CD4-positive, alpha-beta T cell (primary cell): Measurements from ENCODE around the gene LAMTOR4. TPM values are rescaled to one million over a fixed set of nuclear protein-coding genes. Genes with fewer than 3 reads are reported as not detected.
A peak's percentile ranks its signal among the peaks of the same experiment; 100 is the strongest.

ENCODE experiments used
- ATAC-seq: fragments of 200-7000 bp; cut with Tn5 transposase; one replicate; pipeline ENCODE4 v1.10.0; 2022; ENCODE audit warnings: mild to moderate bottlenecking; ENCODE audit not compliant: poor library complexity
- CTCF ChIA-PET: fragments of 350-600 bp; sonication (Branson Sonifier 250); formaldehyde crosslinking; loops from one replicate; lab custom pipeline; 2021; ENCODE audit warnings: antibody characterized with exemption, inconsistent platforms; lab: Charles Lee
- POLR2A ChIA-PET: fragments of 350-600 bp; sonication (Branson Sonifier 250); formaldehyde crosslinking; loops from one replicate; lab custom pipeline; 2021; ENCODE audit warnings: antibody characterized with exemption, inconsistent platforms; lab: Charles Lee
- DNase-seq, 14 experiments: peaks; one replicate each; pipeline ENCODE4 v3.0.0-alpha.2; 2013 to 2020; ENCODE audit warnings: mixed read lengths in 2 of 14
- H3K27ac ChIP-seq, 2 donors: one replicate each; pipeline versions ENCODE4 v1.5.1 to v1.7.0; 2013; ENCODE audit warnings: low read length in 2 of 2, low read depth in 1 of 2, mild to moderate bottlenecking in 1 of 2
- H3K27me3 ChIP-seq, 2 experiments: 1 replicate in 1 of 2; 2 replicates in 1 of 2; pipeline versions ENCODE4 v1.6.1 to v1.7.0; 2013; ENCODE audit warnings: low read length in 2 of 2, control low read depth in 1 of 2, mild to moderate bottlenecking in 1 of 2, moderate library complexity in 1 of 2; ENCODE audit not compliant: insufficient read depth in 2 of 2, control insufficient read depth in 1 of 2
- H3K36me3 ChIP-seq: one replicate; pipeline ENCODE4 v1.6.1; 2013; ENCODE audit warnings: low read length, control low read depth; ENCODE audit not compliant: insufficient read depth
- H3K4me1 ChIP-seq: one replicate; pipeline ENCODE4 v1.6.1; 2013; ENCODE audit warnings: low read length, control low read depth; ENCODE audit not compliant: insufficient read depth
- H3K4me3 ChIP-seq: one replicate; pipeline ENCODE4 v1.5.1; 2013; ENCODE audit warnings: mild to moderate bottlenecking, low read length, moderate library complexity
- H3K9me3 ChIP-seq, 2 experiments: 1 replicate in 1 of 2; 2 replicates in 1 of 2; pipeline versions ENCODE4 v1.6.1 to v1.7.0; 2013; ENCODE audit warnings: low read length in 2 of 2, mild to moderate bottlenecking in 2 of 2, control low read depth in 1 of 2, moderate library complexity in 1 of 2; ENCODE audit not compliant: control insufficient read depth in 1 of 2, insufficient read depth in 1 of 2
- H3K27ac Mint-ChIP-seq: one replicate; pipeline ENCODE4 v1.8.0; 2020; ENCODE audit warnings: mixed read lengths
- H3K27me3 Mint-ChIP-seq: one replicate; pipeline ENCODE4 v1.8.0; 2021; ENCODE audit warnings: mixed read lengths
- H3K36me3 Mint-ChIP-seq: one replicate; pipeline ENCODE4 v1.8.0; 2021; ENCODE audit warnings: low read depth, mixed read lengths
- H3K4me1 Mint-ChIP-seq: one replicate; pipeline ENCODE4 v1.8.0; 2021; ENCODE audit warnings: low read depth, mixed read lengths
- H3K4me3 Mint-ChIP-seq: one replicate; pipeline ENCODE4 v1.8.0; 2020; ENCODE audit warnings: mild to moderate bottlenecking, mixed read lengths
- H3K9me3 Mint-ChIP-seq: one replicate; pipeline ENCODE4 v1.8.0; 2020; ENCODE audit warnings: mixed read lengths
- intact Hi-C, 2 experiments: fragments of 100-400 bp; cut with DNase I in 1 of 2; cut with micrococcal nuclease in 1 of 2; formaldehyde crosslinking; loops; one replicate each; pipeline versions ENCODE4 v1.15.1 to v1.9.0; 2023 to 2025; cut with DNase I, micrococcal nuclease
- total RNA-seq, 174 experiments: library from RNA in 2 of 174; stranded (reverse) in 2 of 174; gene quantifications; one replicate each; pipeline ENCODE4 v1.2.3 and lab custom pipeline; 2021 to 2026
- TF ChIP-seq, protein P1 (sequence below): fragments of 200-600 bp; IDR thresholded peaks from one replicate; pipeline ENCODE4 v1.8.0; 2022; ENCODE audit warnings: antibody characterized with exemption, mild to moderate bottlenecking

LAMTOR4 gene
- total RNA-seq, 2 experiments from 2014 or later: 107 to 125 TPM

- ChIA-PET CTCF (no interaction called here), POLR2A (interaction anchor here (1.0 kb wide), 1 partner anchor 8 kb away, joined by 5 read pairs; the partner anchor contains the start of genes GPC2 and STAG3)
- no peak for DNase-seq
- Histone ChIP-seq H3K27me3 (no peaks in the 10 kb centered on the region), H3K27ac (no peak overlapping the region), H3K4me1 (peaks cover 6% of the 10 kb centered on the region), H3K4me3 (no peak overlapping the region), H3K9me3 (peaks cover 0 to 3% of the 10 kb centered on the region in 2 experiments), H3K36me3 (no peaks in the 10 kb centered on the region)
- Mint-ChIP-seq H3K9me3 (no peaks in the 10 kb centered on the region), H3K27ac (no peak overlapping the region), H3K36me3 (no peaks in the 10 kb centered on the region), H3K4me1 (peaks cover 37% of the 10 kb centered on the region), H3K27me3 (no peaks in the 10 kb centered on the region), H3K4me3 (no peak overlapping the region)
- no peak for ATAC-seq
- TF ChIP-seq, protein P1, sequence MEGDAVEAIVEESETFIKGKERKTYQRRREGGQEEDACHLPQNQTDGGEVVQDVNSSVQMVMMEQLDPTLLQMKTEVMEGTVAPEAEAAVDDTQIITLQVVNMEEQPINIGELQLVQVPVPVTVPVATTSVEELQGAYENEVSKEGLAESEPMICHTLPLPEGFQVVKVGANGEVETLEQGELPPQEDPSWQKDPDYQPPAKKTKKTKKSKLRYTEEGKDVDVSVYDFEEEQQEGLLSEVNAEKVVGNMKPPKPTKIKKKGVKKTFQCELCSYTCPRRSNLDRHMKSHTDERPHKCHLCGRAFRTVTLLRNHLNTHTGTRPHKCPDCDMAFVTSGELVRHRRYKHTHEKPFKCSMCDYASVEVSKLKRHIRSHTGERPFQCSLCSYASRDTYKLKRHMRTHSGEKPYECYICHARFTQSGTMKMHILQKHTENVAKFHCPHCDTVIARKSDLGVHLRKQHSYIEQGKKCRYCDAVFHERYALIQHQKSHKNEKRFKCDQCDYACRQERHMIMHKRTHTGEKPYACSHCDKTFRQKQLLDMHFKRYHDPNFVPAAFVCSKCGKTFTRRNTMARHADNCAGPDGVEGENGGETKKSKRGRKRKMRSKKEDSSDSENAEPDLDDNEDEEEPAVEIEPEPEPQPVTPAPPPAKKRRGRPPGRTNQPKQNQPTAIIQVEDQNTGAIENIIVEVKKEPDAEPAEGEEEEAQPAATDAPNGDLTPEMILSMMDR: no peak
- intact Hi-C loops: no loop called here
Observed at GRCh38 chr7:100185726-100186125, 37.0 kb downstream of the LAMTOR4 start.

DNA sequence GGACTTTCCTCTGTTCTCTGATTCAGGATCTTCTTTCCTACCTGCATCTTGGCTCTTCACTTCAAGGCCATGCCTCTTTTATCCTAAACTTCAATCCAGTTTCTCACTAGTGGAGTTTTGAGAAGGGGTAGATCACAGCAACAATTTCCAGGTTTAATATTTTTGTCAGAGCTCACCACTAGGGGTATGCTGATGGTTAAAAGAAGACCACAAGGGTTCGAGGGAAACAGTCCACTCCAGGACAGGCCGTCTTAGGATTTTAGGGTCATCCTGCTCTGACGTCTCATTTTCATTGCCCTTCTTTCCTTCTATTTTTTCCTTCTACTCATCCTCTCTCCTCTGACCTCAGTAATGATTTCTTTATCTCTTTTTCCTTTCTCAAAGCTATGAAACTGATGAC lies 40.3 kb downstream of the LAMTOR4 start:
- H3K4me1 Mint-ChIP-seq: peaks cover 39% of the 10 kb centered on the region
- ChIA-PET POLR2A (no interaction called here), CTCF (no interaction called here)
- Histone ChIP-seq H3K4me1 (no peaks in the 10 kb centered on the region), H3K27ac (no peak overlapping the region), H3K9me3 (no peaks in the 10 kb centered on the region), H3K36me3 (no peaks in the 10 kb centered on the region), H3K4me3 (no peak overlapping the region), H3K27me3 (no peaks in the 10 kb centered on the region)
- intact Hi-C loops: no loop called here
- H3K4me3 Mint-ChIP-seq: no peak overlapping the region
- no peaks in the 10 kb centered on the region for H3K9me3 Mint-ChIP-seq
- TF ChIP-seq, protein P1: no peak
- no peak overlapping the region for H3K27ac Mint-ChIP-seq
- no peaks in the 10 kb centered on the region for H3K36me3 Mint-ChIP-seq
- DNase-seq: no peak
- no peaks in the 10 kb centered on the region for H3K27me3 Mint-ChIP-seq
- ATAC-seq: no peak

DNA sequence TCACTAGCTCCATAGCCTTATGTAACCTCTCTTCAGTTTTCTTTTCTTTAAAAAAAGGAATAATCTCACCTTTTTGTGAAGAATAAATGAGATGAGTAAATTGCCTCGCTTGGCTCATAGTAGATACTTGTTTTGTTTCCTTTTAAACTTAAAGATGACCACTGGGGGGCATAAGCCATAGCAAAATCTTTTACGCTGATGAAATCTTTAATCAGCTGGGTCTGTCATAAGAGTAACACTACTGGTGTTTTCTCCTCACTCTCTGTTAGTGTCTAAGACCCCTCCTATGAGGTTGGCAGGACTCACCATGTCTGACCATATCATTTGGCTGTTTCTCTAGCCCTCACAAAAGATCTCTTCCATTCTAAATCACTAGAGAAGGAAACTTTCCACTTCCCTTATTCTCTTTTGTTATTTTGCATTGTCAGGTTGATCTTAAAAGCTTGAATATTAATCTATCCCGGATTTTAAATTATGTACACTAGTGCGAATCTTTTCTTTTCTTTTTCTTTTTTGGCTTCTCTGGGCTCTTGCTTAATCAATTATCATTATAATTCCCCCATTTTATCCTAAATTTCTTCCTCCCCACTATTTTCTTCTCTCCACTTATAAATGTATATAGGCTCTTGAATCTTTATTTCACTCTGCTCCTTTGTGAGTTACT lies 41.5 kb downstream of the LAMTOR4 start:
- Mint-ChIP-seq H3K4me3 (no peak overlapping the region), H3K27ac (peak overlapping the region; percentile 25), H3K36me3 (no peaks in the 10 kb centered on the region), H3K27me3 (no peaks in the 10 kb centered on the region), H3K4me1 (peaks cover 44% of the 10 kb centered on the region), H3K9me3 (no peaks in the 10 kb centered on the region)
- H3K9me3 ChIP-seq: no peaks in the 10 kb centered on the region
- no peaks in the 10 kb centered on the region for H3K27me3 ChIP-seq
- intact Hi-C loops: loop anchor here (1.0 to 5.0 kb wide), 2 partner anchors 27 to 217 kb away; no protein-coding TSS in a partner anchor
- no peak overlapping the region for H3K27ac ChIP-seq
- POLR2A ChIA-PET: interaction anchor here (0.6 to 1.3 kb wide), 10 partner anchors 13 to 42 kb away, joined by 3 to 7 read pairs (median 4); partner anchors contain the start of genes GPC2 and LAMTOR4
- H3K36me3 ChIP-seq: no peaks in the 10 kb centered on the region
- no peak overlapping the region for H3K4me3 ChIP-seq
- CTCF ChIA-PET: interaction anchor here (0.6 to 1.4 kb wide), 14 partner anchors 8 to 239 kb away, joined by 3 to 11 read pairs (median 4); partner anchors contain the start of genes LAMTOR4, MEPCE and PVRIG
- TF ChIP-seq, protein P1: peak; percentile 55
- DNase-seq: peak in 3 of 14 experiments; percentile 72 to 77 (median 73)
- H3K4me1 ChIP-seq: peaks cover 1% of the 10 kb centered on the region
- peak; percentile 84 for ATAC-seq
